ENCODE measurements around the gene TMEM171. TPM values are rescaled to one million over a fixed set of nuclear protein-coding genes. Genes with fewer than 3 reads are reported as not detected.

TMEM171 gene
- total RNA-seq, 1 donor from 2014 or later, result 31.8 TPM

- Mint-ChIP-seq H3K9me3 (ENCODE audit: unreplicated experiment) (no peaks in the 10 kb centered on the region), H3K36me3 (ENCODE audit: unreplicated experiment) (no peaks in the 10 kb centered on the region), H3K27ac (ENCODE audit: unreplicated experiment) (no peak overlapping the region), H3K4me1 (ENCODE audit: unreplicated experiment) (peaks cover 59% of the 10 kb centered on the region), H3K27me3 (ENCODE audit: unreplicated experiment) (no peaks in the 10 kb centered on the region), H3K4me3 (ENCODE audit: unreplicated experiment) (no peak overlapping the region)
- no peak for TF ChIP-seq CTCF (IDR thresholded peaks at IDR 0.05)
- DNase-seq (ENCODE audit: extremely low spot score, unreplicated experiment), result peak; percentile 27
These were observed 33.1 kb downstream of the TMEM171 start for GRCh38 chr5:73153513-73153912.

- Mint-ChIP-seq H3K9me3 (ENCODE audit: unreplicated experiment) (no peaks in the 10 kb centered on the region), H3K4me3 (ENCODE audit: unreplicated experiment) (no peak overlapping the region), H3K27ac (ENCODE audit: unreplicated experiment) (no peak overlapping the region), H3K4me1 (ENCODE audit: unreplicated experiment) (peaks cover 58% of the 10 kb centered on the region), H3K36me3 (ENCODE audit: unreplicated experiment) (no peaks in the 10 kb centered on the region), H3K27me3 (ENCODE audit: unreplicated experiment) (no peaks in the 10 kb centered on the region)
- no peak for TF ChIP-seq CTCF (IDR thresholded peaks at IDR 0.05)
- no peak for DNase-seq (ENCODE audit: extremely low spot score, unreplicated experiment)
These were observed 34.0 kb downstream of the TMEM171 start for GRCh38 chr5:73154208-73155006.

GRCh38 chr5:73155271-73156222, 35.2 kb downstream of the TMEM171 start:
- H3K4me1 Mint-ChIP-seq (ENCODE audit: unreplicated experiment), result peaks cover 59% of the 10 kb centered on the region
- no peaks in the 10 kb centered on the region for H3K36me3 Mint-ChIP-seq (ENCODE audit: unreplicated experiment)
- no peak overlapping the region for H3K4me3 Mint-ChIP-seq (ENCODE audit: unreplicated experiment)
- no peaks in the 10 kb centered on the region for H3K27me3 Mint-ChIP-seq (ENCODE audit: unreplicated experiment)
- H3K9me3 Mint-ChIP-seq (ENCODE audit: unreplicated experiment), result no peaks in the 10 kb centered on the region
- DNase-seq (ENCODE audit: extremely low spot score, unreplicated experiment), result no peak
- no peak for TF ChIP-seq CTCF (IDR thresholded peaks at IDR 0.05)
- H3K27ac Mint-ChIP-seq (ENCODE audit: unreplicated experiment), result no peak overlapping the region

- peaks cover 43% of the 10 kb centered on the region for H3K4me1 Mint-ChIP-seq (ENCODE audit: unreplicated experiment)
- no peaks in the 10 kb centered on the region for H3K36me3 Mint-ChIP-seq (ENCODE audit: unreplicated experiment)
- no peaks in the 10 kb centered on the region for H3K27me3 Mint-ChIP-seq (ENCODE audit: unreplicated experiment)
- DNase-seq (ENCODE audit: extremely low spot score, unreplicated experiment), result no peak
- no peak for TF ChIP-seq CTCF (IDR thresholded peaks at IDR 0.05)
- no peaks in the 10 kb centered on the region for H3K9me3 Mint-ChIP-seq (ENCODE audit: unreplicated experiment)
- no peak overlapping the region for H3K27ac Mint-ChIP-seq (ENCODE audit: unreplicated experiment)
- no peak overlapping the region for H3K4me3 Mint-ChIP-seq (ENCODE audit: unreplicated experiment)
These were observed 37.3 kb downstream of the TMEM171 start for GRCh38 chr5:73157414-73158303.

Measured in osteocyte (in vitro differentiated cells).